SK-N-SH treated with all-trans-retinoic acid at 6 μM for 48 hours (cell line): Measurements from ENCODE around the gene CMIP.

Experiments
- BACH2 ChIP-seq: fragments of 250-450 bp; sonication (Bioruptor Pico); IDR thresholded peaks from 2 replicates; pipeline ENCODE4 v1.9.0; 2021; ENCODE audit warnings: mild to moderate bottlenecking, borderline replicate concordance
- CSDC2 ChIP-seq: fragments of 250-450 bp; sonication (Bioruptor Pico); IDR thresholded peaks from 2 replicates; pipeline ENCODE4 v1.5.0; 2020; ENCODE audit warnings: mild to moderate bottlenecking, moderate library complexity
- ESRRG ChIP-seq: fragments of 250-450 bp; sonication (Bioruptor Pico); IDR thresholded peaks from 2 replicates; pipeline ENCODE4 v1.6.1; 2021; ENCODE audit warnings: mild to moderate bottlenecking
- RARB ChIP-seq: fragments of 250-450 bp; sonication (Bioruptor Pico); IDR thresholded peaks from 2 replicates; pipeline ENCODE4 v1.8.0; 2021; ENCODE audit warnings: mild to moderate bottlenecking, moderate library complexity
- SNAI2 ChIP-seq: fragments of 250-450 bp; sonication (Bioruptor Pico); IDR thresholded peaks from 2 replicates; pipeline ENCODE4 v1.5.0; 2020; ENCODE audit warnings: mild to moderate bottlenecking, moderate library complexity
- TCF4 ChIP-seq: fragments of 250-450 bp; sonication (Bioruptor Pico); IDR thresholded peaks from 2 replicates; pipeline ENCODE4 v1.8.0; 2021; ENCODE audit warnings: mild to moderate bottlenecking, moderate library complexity, borderline replicate concordance
- ZC3H10 ChIP-seq: fragments of 250-450 bp; sonication (Bioruptor Pico); IDR thresholded peaks from 2 replicates; pipeline ENCODE4 v1.5.1; 2021; ENCODE audit warnings: mild to moderate bottlenecking, moderate library complexity
- ZFP3 ChIP-seq: fragments of 250-450 bp; sonication (Bioruptor Pico); IDR thresholded peaks from 2 replicates; pipeline ENCODE4 v1.5.0; 2020; ENCODE audit warnings: mild to moderate bottlenecking, moderate library complexity
- ZNF565 ChIP-seq: fragments of 450-650 bp; formaldehyde crosslinking; conservative IDR thresholded peaks from 2 replicates; pipeline ENCODE4 v1.5.0; 2020; ENCODE audit warnings: low read depth, mild to moderate bottlenecking, moderate library complexity
- TF ChIP-seq, protein P1 (sequence below): fragments of 250-450 bp; sonication (Bioruptor Pico); IDR thresholded peaks from 2 replicates; pipeline ENCODE4 v1.8.0; 2020; ENCODE audit warnings: mild to moderate bottlenecking, moderate library complexity, borderline replicate concordance
- TF ChIP-seq, protein P2 (sequence below): fragments of 250-450 bp; sonication (Bioruptor Pico); IDR thresholded peaks from 2 replicates; pipeline ENCODE4 v1.5.0; 2020; ENCODE audit warnings: mild to moderate bottlenecking, moderate library complexity
- TF ChIP-seq, protein P3 (sequence below): fragments of 250-450 bp; sonication (Bioruptor Pico); IDR thresholded peaks from 2 replicates; pipeline ENCODE4 v1.5.1; 2020; ENCODE audit warnings: low read depth, mild to moderate bottlenecking, moderate library complexity

DNA sequence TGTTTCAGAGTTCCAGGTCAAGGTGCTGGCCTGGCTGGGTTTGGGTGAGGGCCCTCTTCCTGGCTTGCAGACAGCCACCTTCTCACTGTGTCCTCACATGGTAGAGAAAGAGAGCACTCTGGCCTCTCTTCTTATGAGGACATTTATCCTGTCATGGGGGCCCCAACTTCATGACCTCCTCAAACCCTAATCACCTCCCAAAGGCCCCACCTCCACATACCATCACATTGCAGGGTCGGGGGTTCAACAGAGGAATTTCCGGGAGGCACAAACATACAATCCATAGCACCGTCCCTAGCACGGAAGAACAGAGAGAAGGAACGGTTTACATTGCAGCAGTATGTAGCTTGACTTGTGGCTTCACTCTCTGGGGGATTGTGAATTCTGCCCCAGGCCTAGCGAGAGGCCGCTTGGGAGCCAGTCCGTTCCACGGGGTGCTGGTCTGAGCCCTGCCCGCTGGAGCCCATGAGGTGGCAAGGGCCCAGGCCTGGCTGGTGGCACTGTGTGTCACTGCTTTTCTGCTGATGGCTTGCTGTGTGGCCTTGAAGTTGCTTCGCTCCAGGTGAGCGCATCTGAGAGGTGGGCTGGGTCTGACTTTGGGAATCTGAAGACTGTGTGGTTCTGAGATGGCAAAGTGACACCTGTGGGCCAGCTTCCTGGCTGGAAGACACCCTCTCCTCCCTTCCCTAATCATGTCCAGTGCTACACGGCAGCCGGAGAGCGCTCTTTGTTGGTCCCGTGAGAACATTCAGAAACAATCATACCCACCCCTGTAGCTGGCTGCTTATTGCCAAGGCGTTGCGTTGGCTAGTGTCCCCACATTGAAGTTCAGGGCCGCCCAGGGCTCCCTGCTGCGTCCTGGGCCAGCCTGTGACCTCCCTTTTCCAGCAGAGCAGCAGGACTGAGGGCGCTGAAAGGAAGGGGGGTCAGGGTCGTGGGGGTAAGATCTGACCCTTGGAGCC is 98.3 kb downstream of the CMIP start:
- no peak for TF ChIP-seq SNAI2 (CRISPR knock-in tag)
- TF ChIP-seq RARB = no peak
- no peak for TF ChIP-seq BACH2 (CRISPR knock-in tag)
- TF ChIP-seq, protein P1, sequence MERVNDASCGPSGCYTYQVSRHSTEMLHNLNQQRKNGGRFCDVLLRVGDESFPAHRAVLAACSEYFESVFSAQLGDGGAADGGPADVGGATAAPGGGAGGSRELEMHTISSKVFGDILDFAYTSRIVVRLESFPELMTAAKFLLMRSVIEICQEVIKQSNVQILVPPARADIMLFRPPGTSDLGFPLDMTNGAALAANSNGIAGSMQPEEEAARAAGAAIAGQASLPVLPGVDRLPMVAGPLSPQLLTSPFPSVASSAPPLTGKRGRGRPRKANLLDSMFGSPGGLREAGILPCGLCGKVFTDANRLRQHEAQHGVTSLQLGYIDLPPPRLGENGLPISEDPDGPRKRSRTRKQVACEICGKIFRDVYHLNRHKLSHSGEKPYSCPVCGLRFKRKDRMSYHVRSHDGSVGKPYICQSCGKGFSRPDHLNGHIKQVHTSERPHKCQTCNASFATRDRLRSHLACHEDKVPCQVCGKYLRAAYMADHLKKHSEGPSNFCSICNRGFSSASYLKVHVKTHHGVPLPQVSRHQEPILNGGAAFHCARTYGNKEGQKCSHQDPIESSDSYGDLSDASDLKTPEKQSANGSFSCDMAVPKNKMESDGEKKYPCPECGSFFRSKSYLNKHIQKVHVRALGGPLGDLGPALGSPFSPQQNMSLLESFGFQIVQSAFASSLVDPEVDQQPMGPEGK (CRISPR knock-in tag) = no peak
- TF ChIP-seq CSDC2 = no peak
- no peak for TF ChIP-seq TCF4 (CRISPR knock-in tag)
- TF ChIP-seq ZFP3 = no peak
- TF ChIP-seq ZNF565 = no peak
- no peak for TF ChIP-seq ZC3H10 (CRISPR knock-in tag)
- TF ChIP-seq, protein P2, sequence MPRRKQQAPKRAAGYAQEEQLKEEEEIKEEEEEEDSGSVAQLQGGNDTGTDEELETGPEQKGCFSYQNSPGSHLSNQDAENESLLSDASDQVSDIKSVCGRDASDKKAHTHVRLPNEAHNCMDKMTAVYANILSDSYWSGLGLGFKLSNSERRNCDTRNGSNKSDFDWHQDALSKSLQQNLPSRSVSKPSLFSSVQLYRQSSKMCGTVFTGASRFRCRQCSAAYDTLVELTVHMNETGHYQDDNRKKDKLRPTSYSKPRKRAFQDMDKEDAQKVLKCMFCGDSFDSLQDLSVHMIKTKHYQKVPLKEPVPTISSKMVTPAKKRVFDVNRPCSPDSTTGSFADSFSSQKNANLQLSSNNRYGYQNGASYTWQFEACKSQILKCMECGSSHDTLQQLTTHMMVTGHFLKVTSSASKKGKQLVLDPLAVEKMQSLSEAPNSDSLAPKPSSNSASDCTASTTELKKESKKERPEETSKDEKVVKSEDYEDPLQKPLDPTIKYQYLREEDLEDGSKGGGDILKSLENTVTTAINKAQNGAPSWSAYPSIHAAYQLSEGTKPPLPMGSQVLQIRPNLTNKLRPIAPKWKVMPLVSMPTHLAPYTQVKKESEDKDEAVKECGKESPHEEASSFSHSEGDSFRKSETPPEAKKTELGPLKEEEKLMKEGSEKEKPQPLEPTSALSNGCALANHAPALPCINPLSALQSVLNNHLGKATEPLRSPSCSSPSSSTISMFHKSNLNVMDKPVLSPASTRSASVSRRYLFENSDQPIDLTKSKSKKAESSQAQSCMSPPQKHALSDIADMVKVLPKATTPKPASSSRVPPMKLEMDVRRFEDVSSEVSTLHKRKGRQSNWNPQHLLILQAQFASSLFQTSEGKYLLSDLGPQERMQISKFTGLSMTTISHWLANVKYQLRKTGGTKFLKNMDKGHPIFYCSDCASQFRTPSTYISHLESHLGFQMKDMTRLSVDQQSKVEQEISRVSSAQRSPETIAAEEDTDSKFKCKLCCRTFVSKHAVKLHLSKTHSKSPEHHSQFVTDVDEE (CRISPR knock-in tag) = no peak
- TF ChIP-seq ESRRG = no peak
- TF ChIP-seq, protein P3, sequence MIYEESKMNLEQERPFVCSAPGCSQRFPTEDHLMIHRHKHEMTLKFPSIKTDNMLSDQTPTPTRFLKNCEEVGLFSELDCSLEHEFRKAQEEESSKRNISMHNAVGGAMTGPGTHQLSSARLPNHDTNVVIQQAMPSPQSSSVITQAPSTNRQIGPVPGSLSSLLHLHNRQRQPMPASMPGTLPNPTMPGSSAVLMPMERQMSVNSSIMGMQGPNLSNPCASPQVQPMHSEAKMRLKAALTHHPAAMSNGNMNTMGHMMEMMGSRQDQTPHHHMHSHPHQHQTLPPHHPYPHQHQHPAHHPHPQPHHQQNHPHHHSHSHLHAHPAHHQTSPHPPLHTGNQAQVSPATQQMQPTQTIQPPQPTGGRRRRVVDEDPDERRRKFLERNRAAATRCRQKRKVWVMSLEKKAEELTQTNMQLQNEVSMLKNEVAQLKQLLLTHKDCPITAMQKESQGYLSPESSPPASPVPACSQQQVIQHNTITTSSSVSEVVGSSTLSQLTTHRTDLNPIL = no peak
